SJSA1 (cell line): ENCODE results near the gene PLSCR2. TPM values are rescaled to one million over a fixed set of nuclear protein-coding genes. Genes with fewer than 3 reads are reported as not detected.
"Not testable (repeated sequence)": the region's sequence is repeated elsewhere in the genome, so short reads cannot be mapped to it uniquely, and the experiment has no call there.

Source experiments
- DNase-seq, 2 experiments: peaks; one replicate each; pipeline ENCODE4 v3.0.0-alpha.2; 2015 to 2020; ENCODE audit warnings: low spot score in 2 of 2, low read depth in 1 of 2
- H3K27ac ChIP-seq: fragments of 250-450 bp; sonication (Bioruptor Pico); 2 replicates; pipeline ENCODE4 v1.5.1; 2020; ENCODE audit warnings: mild to moderate bottlenecking, moderate library complexity
- H3K27me3 ChIP-seq: fragments of 250-450 bp; sonication (Bioruptor Pico); replicated peaks from 2 replicates; pipeline ENCODE4 v1.5.1; 2020; ENCODE audit warnings: mild to moderate bottlenecking, moderate library complexity
- H3K36me3 ChIP-seq: fragments of 250-450 bp; sonication (Bioruptor Pico); 2 replicates; pipeline ENCODE4 v1.5.1; 2020; ENCODE audit warnings: mild to moderate bottlenecking
- H3K4me1 ChIP-seq: fragments of 250-450 bp; sonication (Bioruptor Pico); replicated peaks from 2 replicates; pipeline ENCODE4 v1.6.1; 2021; ENCODE audit warnings: mild to moderate bottlenecking
- H3K4me3 ChIP-seq: fragments of 250-450 bp; sonication (Bioruptor Pico); 2 replicates; pipeline ENCODE4 v1.5.1; 2020; ENCODE audit warnings: mild to moderate bottlenecking
- H3K9me3 ChIP-seq: fragments of 250-450 bp; sonication (Bioruptor Pico); replicated peaks from 2 replicates; pipeline ENCODE4 v1.5.1; 2020; ENCODE audit warnings: mild to moderate bottlenecking
- total RNA-seq: library from RNA; depleted of rRNA; stranded (reverse); fragments of >200 nt; shearing (Covaris generic); gene quantifications from 2 replicates; pipeline ENCODE4 v1.2.3, GENCODE V29; 2014

PLSCR2 gene
- total RNA-seq, 1 experiment from 2014 or later = not detected

DNA sequence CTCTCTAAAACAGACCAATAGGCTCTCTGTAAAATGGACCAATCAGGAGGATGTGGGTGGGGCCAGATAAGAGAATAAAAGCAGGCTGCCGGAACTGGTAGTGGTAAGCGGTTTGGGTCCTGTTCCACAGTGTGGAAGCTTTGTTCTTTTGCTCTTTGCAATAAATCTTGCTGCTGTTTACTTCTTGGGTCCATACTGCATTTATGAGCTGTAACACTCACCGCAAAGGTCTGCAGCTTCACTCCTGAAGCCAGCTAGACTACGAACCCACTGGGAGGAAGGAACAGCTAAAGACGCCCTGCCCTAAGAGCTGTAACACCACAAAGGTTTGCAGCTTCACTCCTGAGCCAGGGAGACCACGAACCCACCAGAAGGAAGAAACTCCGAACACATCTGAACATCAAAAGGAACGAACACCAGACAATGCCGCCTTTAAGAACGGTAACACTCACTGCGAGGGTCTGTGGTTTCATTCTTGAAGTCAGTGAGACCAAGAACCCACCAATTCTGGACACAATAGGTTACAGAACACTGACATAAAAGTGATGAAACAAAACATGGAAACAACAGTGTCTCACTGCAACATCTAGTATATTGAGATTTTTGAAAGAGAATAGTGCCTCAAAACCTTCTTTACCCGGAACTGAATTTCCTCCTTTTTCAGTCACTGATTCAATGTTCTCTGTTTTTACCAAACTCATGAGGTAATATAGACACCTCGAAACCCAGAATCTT lies 28.8 kb upstream of the PLSCR2 start:
- Histone ChIP-seq H3K27me3 (no peaks in the 10 kb centered on the region), H3K36me3 (no peaks in the 10 kb centered on the region), H3K27ac (no peak overlapping the region), H3K4me3 (no peak overlapping the region), H3K9me3 (no peaks in the 10 kb centered on the region), H3K4me1 (peaks cover 28% of the 10 kb centered on the region)
- no peak for DNase-seq

DNA sequence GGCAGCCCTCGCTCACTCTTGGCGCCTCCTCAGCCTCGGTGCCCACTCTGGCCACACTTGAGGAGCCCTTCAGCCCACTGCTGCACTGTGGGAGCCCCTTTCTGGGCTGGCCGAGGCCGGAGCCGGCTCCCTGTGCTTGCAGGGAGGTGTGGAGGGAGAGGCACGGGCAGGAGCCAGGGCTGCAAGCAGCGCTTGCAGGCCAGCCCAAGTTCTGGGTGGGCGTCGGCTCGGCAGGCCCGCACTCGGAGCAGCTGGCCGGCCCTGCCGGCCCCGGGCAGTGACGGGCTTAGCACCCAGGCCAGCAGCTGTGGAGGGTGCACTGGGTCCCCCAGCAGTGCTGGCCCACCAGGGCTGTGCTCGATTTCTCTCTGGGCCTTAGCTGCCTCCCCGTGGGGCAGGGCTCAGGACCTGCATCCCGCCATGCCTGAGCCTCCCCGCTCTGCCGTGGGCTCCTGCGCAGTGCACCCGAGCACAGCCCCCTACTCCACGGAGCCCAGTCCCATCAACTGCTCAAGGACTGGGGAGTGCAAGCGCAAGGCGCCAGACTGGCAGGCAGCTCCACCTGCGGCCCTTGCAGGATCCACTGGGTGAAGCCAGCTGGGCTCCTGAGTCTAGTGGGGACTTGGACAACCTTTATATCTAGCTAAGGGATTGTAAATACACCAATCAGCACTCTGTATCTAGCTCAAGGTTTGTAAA lies 27.9 kb upstream of the PLSCR2 start:
- H3K9me3 ChIP-seq, H3K4me3 ChIP-seq, H3K27ac ChIP-seq, DNase-seq, H3K27me3 ChIP-seq, H3K36me3 ChIP-seq: not testable (repeated sequence)
- H3K4me1 ChIP-seq = peaks cover 22% of the 10 kb centered on the region

DNA sequence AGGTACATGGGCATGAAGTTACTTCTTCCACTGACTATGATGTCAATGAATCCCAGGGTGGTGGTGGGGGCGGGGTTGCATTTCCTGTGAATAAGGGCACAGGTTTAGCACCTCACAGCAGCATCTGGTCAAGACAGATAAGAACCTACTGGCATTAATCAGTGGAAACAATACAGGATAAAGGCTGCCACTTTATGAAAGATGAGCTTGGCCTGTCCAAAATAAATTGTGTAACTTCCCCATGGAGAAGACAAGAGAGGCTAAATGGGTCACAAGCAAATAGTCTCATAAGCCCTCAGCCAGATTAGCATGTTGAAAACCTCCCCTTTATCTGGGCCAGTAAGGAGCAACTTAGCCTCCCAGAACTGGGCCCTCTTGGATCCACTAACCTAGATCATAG lies 27.4 kb upstream of the PLSCR2 start:
- H3K9me3 ChIP-seq = no peaks in the 10 kb centered on the region
- H3K27ac ChIP-seq = peak overlapping the region; percentile 50
- no peak overlapping the region for H3K4me3 ChIP-seq
- H3K27me3 ChIP-seq = no peaks in the 10 kb centered on the region
- peaks cover 22% of the 10 kb centered on the region for H3K4me1 ChIP-seq
- DNase-seq = no peak
- no peaks in the 10 kb centered on the region for H3K36me3 ChIP-seq

DNA sequence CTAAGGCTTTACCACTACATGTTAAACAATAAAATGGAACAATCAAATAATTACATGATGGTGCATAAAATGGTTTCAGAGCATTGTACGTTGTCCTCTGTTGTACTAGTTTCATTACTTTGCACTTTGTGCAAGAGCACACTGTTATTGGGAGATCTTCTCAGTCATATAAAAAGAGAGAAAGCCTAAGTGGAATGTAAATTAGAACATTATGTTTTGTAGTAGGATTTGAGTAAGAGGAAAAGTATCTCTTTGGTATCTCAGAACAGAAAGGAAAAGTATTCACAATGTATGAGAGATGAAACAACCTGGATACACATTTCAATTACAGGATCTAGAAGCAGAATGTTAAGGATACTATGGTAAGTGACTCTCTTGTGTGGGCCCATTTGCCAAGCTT lies 26.9 kb upstream of the PLSCR2 start:
- Histone ChIP-seq H3K4me3 (no peak overlapping the region), H3K9me3 (no peaks in the 10 kb centered on the region), H3K4me1 (peaks cover 19% of the 10 kb centered on the region), H3K36me3 (no peaks in the 10 kb centered on the region), H3K27me3 (no peaks in the 10 kb centered on the region), H3K27ac (peak overlapping the region; percentile 50)
- DNase-seq = peak in 1 of 2 experiments; percentile 14

DNA sequence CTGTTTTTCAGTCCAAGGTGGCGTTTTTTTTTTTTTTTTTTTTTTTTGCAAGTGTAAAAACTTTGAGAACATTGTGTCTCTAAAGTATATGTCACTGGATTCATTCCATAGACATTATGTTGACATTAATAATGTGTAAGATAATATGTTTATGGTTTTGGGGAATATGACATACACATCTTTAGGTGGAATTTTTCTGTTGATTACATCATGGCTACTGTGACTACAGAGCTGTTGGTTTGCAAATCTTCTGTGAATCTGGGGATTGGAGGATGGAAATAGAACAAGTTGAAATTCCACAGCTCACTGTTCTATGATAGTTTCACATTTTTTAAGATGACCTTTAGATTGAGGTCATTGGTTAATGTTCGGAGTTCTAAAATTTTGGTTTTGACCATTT lies 24.4 kb upstream of the PLSCR2 start:
- peaks cover 18% of the 10 kb centered on the region for H3K4me1 ChIP-seq
- no peaks in the 10 kb centered on the region for H3K27me3 ChIP-seq
- no peaks in the 10 kb centered on the region for H3K9me3 ChIP-seq
- no peak overlapping the region for H3K27ac ChIP-seq
- H3K36me3 ChIP-seq = no peaks in the 10 kb centered on the region
- DNase-seq = no peak
- H3K4me3 ChIP-seq = no peak overlapping the region

DNA sequence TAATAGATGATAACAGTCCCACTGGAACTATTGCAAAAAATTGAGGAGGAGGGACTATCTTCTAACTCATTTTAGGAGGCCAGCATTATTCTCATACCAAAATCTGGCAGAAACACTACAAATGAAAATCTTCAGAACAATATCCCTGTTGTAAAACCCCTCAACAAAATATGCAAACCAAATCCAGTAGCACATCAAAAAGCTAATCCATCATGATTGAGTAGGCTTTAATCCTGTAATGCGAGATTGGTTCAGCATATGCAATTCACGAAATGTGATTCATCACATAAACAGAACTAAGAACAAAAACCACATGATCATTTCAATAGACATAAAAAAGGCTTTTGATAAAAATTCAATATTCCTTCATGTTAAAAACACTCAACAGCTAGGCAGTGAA lies 23.9 kb upstream of the PLSCR2 start:
- H3K9me3 ChIP-seq = no peaks in the 10 kb centered on the region
- peaks cover 18% of the 10 kb centered on the region for H3K4me1 ChIP-seq
- H3K36me3 ChIP-seq = no peaks in the 10 kb centered on the region
- no peaks in the 10 kb centered on the region for H3K27me3 ChIP-seq
- no peak overlapping the region for H3K27ac ChIP-seq
- no peak for DNase-seq
- H3K4me3 ChIP-seq = no peak overlapping the region

DNA sequence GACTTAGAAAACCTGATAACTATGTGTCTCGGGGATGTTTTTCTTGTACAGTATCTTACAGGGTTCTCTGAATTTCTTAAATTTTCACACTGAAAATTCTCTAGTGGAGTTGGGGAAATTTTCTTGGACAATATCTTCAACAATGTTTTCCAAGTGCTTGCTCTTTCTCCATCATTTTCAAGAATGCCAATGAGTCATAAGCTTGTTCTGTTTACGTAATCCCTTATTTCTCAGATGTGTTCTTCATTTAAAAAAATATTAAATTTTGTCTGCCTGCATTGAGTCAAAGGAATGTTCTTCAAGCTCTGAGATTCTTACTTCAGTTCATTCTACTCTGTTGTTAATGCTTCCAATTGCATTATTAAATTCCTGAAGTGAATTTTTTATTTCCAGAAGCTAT lies 21.9 kb upstream of the PLSCR2 start:
- Histone ChIP-seq H3K27me3 (no peaks in the 10 kb centered on the region), H3K27ac (no peak overlapping the region), H3K9me3 (no peaks in the 10 kb centered on the region), H3K4me3 (no peak overlapping the region), H3K36me3 (no peaks in the 10 kb centered on the region), H3K4me1 (peaks cover 12% of the 10 kb centered on the region)
- DNase-seq = no peak

DNA sequence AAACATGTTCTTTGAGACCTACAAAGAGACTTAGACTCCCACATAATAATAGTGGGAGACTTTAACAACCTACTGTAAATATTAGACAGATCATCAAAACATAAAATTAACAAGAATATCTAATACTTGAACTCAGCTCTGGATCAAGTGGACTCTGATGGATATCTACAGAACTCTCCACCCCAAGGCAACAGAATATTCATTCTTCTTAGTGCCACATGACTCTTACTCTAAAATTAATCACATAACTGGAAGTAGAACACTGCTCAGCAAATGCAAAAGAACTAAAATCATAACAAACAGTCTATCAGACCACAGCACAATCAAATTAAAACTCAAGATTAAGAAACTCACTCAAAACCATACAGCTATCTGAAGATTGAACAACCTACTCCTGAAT lies 15.9 kb upstream of the PLSCR2 start:
- H3K36me3 ChIP-seq = no peaks in the 10 kb centered on the region
- no peaks in the 10 kb centered on the region for H3K9me3 ChIP-seq
- DNase-seq = no peak
- H3K4me3 ChIP-seq = no peak overlapping the region
- H3K4me1 ChIP-seq = no peaks in the 10 kb centered on the region
- no peak overlapping the region for H3K27ac ChIP-seq
- no peaks in the 10 kb centered on the region for H3K27me3 ChIP-seq

DNA sequence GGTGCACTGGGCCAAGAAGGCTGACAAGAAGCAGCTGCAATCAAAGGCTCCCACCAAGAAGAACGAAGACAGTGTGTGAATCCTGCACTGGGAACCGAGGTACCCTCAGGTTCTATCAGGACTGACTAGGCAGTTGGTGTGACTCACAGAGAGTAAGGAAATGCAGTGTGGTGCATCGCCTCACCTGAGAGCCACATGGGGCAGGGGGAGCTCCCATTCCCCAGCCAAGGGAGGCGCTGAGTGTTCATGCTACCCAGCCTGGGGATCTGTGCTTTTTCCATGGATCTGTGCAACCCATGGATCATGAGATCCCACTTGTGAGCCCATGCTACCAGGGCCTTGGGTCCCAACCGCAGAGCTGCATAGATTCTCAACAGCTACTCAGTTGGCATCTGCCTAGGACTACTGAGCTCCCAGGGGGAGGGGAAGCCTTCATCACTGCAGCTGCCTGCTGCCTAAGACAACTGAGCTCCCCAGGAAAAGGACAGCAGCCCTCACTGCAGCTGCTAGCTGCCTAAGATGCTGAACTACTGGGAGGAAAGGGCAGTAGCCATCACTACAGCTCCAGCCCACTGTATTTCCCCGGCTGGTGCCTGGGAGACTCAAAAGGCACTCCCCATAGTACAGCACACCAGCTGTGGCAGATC lies 6.9 kb upstream of the PLSCR2 start:
- no peak overlapping the region for H3K4me3 ChIP-seq
- H3K4me1 ChIP-seq = no peaks in the 10 kb centered on the region
- no peaks in the 10 kb centered on the region for H3K36me3 ChIP-seq
- H3K27ac ChIP-seq = no peak overlapping the region
- no peak for DNase-seq
- H3K27me3 ChIP-seq = no peaks in the 10 kb centered on the region
- H3K9me3 ChIP-seq = no peaks in the 10 kb centered on the region

DNA sequence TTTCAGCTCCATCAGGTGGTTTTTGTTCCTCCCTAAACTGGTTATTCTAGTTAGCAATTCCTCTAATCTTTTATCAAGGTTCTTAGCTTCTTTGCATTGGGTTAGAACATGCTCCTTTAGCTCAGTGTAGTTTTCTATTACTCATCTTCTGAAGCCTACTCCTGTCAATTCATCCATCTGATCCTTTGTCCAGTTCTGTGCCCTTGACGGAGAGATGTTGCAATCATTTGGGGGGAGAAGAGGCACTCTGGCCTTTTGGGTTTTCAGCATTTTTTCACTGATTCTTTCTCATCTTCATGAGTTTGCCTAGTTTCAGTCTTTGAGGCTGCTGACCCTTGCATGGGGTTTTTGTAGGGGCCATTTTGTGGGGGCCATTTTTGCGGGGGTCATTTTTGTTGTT lies 5.6 kb upstream of the PLSCR2 start:
- H3K36me3 ChIP-seq, H3K9me3 ChIP-seq, H3K4me3 ChIP-seq, H3K4me1 ChIP-seq, DNase-seq, H3K27ac ChIP-seq, H3K27me3 ChIP-seq: not testable (repeated sequence)

DNA sequence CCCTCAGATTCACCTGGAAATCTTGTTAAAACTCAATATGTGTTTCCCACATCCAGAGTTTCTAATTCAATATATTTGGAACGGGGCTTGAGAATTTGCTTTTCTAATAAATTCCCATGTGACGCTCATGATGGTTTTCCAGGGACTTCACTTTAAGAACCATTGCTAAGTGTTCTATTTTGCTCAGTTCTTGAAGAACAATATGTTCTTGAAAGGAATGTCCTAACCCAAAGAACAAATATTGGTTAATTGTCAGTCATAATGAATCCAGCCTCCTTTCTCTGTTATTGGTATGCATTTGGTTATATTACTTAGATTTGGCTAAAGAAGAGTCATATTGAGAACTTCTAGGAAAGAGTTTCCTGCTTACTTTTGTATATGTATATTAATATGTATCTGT lies 4.4 kb upstream of the PLSCR2 start:
- Histone ChIP-seq H3K27ac (no peak overlapping the region), H3K9me3 (no peaks in the 10 kb centered on the region), H3K4me3 (no peak overlapping the region), H3K27me3 (no peaks in the 10 kb centered on the region), H3K36me3 (no peaks in the 10 kb centered on the region), H3K4me1 (peaks cover 12% of the 10 kb centered on the region)
- no peak for DNase-seq

DNA sequence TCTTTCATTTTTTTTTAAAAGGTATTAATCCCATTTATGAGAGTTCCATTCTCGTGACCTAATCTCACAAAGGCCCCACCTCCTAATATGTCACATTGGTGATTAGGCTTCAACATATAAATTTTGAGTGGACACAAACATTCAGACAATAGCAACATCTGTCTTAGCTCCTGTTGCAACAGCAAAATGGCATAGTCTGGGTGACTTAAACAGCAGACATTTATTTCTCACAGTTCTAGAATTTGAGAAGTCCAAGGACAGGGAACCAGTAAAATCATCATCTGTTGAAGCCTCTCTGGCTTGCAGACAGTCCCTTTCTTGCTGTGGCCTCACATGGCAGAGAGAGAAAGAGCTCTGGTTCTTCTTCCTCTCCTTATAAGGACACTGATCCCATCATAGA lies 3.2 kb upstream of the PLSCR2 start:
- DNase-seq = no peak
- no peaks in the 10 kb centered on the region for H3K9me3 ChIP-seq
- H3K27ac ChIP-seq = no peak overlapping the region
- no peak overlapping the region for H3K4me3 ChIP-seq
- H3K36me3 ChIP-seq = no peaks in the 10 kb centered on the region
- peaks cover 23% of the 10 kb centered on the region for H3K4me1 ChIP-seq
- no peaks in the 10 kb centered on the region for H3K27me3 ChIP-seq

DNA sequence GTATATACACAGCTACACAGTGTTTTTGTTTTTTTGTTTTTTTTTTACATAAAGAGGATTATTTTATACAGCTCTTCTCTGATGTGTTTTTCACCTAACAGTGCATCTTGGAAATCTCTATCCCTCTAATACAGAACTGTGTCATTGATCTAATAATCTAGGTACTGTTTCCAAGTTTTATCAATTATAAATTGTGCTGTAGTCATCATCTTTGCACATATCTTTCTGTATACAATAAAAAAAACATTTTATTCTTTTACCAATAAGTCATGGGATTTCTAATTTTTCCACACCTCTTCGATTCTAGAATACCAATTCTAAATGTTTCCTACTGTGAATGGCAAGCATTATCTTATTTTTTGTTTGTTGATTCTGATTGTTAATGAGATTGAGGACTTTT lies 1.7 kb upstream of the PLSCR2 start:
- Histone ChIP-seq H3K36me3 (no peaks in the 10 kb centered on the region), H3K4me3 (no peak overlapping the region), H3K27ac (no peak overlapping the region), H3K9me3 (no peaks in the 10 kb centered on the region), H3K27me3 (no peaks in the 10 kb centered on the region), H3K4me1 (peaks cover 39% of the 10 kb centered on the region)
- DNase-seq = no peak

DNA sequence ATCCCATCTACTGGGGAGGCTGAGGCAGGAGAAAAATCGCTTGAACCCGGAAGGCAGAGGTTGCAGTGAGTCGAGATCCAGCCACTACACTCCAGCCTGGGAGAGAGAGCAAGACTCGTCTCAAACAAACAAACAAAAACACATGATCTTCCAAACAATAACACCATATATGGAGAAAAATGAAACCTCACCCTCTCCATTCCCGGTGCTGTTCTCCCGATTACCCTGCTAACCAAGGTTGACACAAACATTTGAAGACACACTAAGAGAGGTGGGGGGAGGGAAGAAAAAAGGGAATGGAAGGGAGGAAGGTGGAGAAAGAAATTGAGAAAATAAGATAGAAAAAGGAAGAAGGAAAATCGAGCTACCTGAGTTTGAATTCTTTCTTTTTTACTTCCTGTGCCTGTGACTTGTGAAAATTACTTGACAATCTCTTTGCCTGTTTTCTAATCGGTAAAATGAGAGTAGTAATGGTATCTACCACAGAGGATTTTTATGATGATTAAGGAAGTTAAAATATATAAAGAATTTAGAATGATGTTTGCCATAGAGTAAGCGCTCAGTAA lies 1.1 kb upstream of the PLSCR2 start:
- Histone ChIP-seq H3K36me3 (no peaks in the 10 kb centered on the region), H3K4me3 (no peak overlapping the region)
- DNase-seq = no peak

More for the DNA sequence above, 1.1 kb upstream of the PLSCR2 start:
- Histone ChIP-seq H3K9me3 (no peaks in the 10 kb centered on the region), H3K4me1 (peaks cover 44% of the 10 kb centered on the region), H3K27ac (no peak overlapping the region), H3K27me3 (no peaks in the 10 kb centered on the region)
